ENCODE data around the gene EGFL8.

- no peak for TF ChIP-seq CTCF (IDR thresholded peaks at IDR 0.05)
- no peak for TF ChIP-seq POLR2A (IDR thresholded peaks at IDR 0.05)
- no peak for TF ChIP-seq POLR2AphosphoS5 (IDR thresholded peaks at IDR 0.05)
Observed at GRCh38 chr6:32167154-32167760, 2.9 kb downstream of the EGFL8 start.

Measured in prostate gland (tissue), 2 donors.